Measurements from ENCODE around the gene ENPP5.

DNA sequence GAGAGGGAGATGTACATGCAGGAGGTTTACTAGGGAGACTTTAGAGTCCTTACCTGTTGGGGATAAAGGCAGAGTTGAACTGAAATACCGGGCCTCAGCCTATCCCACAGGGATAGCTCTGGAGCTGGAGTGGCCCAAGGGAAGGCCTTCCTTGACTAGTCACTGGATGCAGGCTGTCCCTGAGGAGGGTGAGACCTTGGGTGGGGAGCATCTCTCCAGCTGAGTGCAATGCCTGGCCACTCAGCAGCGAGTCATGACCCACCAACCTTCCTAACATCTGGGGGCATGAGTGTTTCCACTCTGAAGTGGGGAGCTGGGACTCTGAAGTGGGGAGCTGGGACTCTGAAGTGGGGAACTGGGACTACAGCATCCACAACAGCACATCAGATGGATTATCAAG is 46.1 kb upstream of the ENPP5 start:
- TF ChIP-seq, protein P1, sequence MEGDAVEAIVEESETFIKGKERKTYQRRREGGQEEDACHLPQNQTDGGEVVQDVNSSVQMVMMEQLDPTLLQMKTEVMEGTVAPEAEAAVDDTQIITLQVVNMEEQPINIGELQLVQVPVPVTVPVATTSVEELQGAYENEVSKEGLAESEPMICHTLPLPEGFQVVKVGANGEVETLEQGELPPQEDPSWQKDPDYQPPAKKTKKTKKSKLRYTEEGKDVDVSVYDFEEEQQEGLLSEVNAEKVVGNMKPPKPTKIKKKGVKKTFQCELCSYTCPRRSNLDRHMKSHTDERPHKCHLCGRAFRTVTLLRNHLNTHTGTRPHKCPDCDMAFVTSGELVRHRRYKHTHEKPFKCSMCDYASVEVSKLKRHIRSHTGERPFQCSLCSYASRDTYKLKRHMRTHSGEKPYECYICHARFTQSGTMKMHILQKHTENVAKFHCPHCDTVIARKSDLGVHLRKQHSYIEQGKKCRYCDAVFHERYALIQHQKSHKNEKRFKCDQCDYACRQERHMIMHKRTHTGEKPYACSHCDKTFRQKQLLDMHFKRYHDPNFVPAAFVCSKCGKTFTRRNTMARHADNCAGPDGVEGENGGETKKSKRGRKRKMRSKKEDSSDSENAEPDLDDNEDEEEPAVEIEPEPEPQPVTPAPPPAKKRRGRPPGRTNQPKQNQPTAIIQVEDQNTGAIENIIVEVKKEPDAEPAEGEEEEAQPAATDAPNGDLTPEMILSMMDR (IDR thresholded peaks at IDR 0.05): no peak
- TF ChIP-seq POLR2AphosphoS5 (IDR thresholded peaks at IDR 0.05) (no peak), POLR2A (IDR thresholded peaks at IDR 0.05) (no peak), EP300 (IDR thresholded peaks at IDR 0.05) (no peak)
